Loucy (cell line): ENCODE measurements around the gene DDX52.
A peak's percentile ranks its signal among the peaks of the same experiment; 100 is the strongest.

ENCODE experiments used
- H2AFZ ChIP-seq: fragments of 200-600 bp; sonication (generic); 2 replicates; pipeline ENCODE4 v1.6.0; 2016; ENCODE audit warnings: antibody characterized with exemption, mild to moderate bottlenecking, low read length, moderate library complexity
- H3F3A ChIP-seq: fragments of 200-600 bp; 2 replicates; pipeline ENCODE4 v1.6.0; 2016; ENCODE audit warnings: antibody characterized with exemption, low read depth, mild to moderate bottlenecking
- H3K27me3 ChIP-seq: fragments of 200-600 bp; sonication (generic); 2 replicates; pipeline ENCODE4 v1.6.1; 2014; ENCODE audit warnings: low read length, mild to moderate bottlenecking; ENCODE audit not compliant: insufficient read depth, poor library complexity, severe bottlenecking
- H3K36me3 ChIP-seq: fragments of 200-600 bp; sonication (generic); 2 replicates; pipeline ENCODE4 v1.6.1; 2016; ENCODE audit warnings: low read length; ENCODE audit not compliant: insufficient read depth
- H3K4me1 ChIP-seq: fragments of 200-600 bp; sonication (generic); 2 replicates; pipeline ENCODE4 v1.5.1; 2014; ENCODE audit warnings: low read length, mild to moderate bottlenecking; ENCODE audit not compliant: insufficient read depth, poor library complexity, severe bottlenecking
- H3K4me2 ChIP-seq: fragments of 200-600 bp; sonication (generic); 2 replicates; pipeline ENCODE4 v1.6.0; 2014; ENCODE audit warnings: antibody characterized with exemption, low read length, low read depth, mild to moderate bottlenecking; ENCODE audit not compliant: poor library complexity, severe bottlenecking
- H3K4me3 ChIP-seq: fragments of 200-600 bp; sonication (generic); 2 replicates; pipeline ENCODE4 v1.5.1; 2014; ENCODE audit warnings: low read length, mild to moderate bottlenecking, mixed read lengths; ENCODE audit not compliant: poor library complexity, severe bottlenecking
- H3K79me2 ChIP-seq: fragments of 200-600 bp; sonication (generic); 2 replicates; pipeline ENCODE4 v1.6.1; 2014; ENCODE audit warnings: low read length; ENCODE audit not compliant: insufficient read depth
- H3K9ac ChIP-seq: fragments of 200-600 bp; sonication (generic); 2 replicates; pipeline ENCODE4 v1.6.0; 2014; ENCODE audit warnings: mild to moderate bottlenecking, low read depth, low read length, moderate library complexity; ENCODE audit not compliant: poor library complexity, severe bottlenecking
- H3K9me2 ChIP-seq: fragments of 200-600 bp; sonication (generic); replicated peaks from 2 replicates; pipeline ENCODE4 v1.6.1; 2016; ENCODE audit warnings: low read depth, low read length, mixed read lengths
- H3K9me3 ChIP-seq: fragments of 200-600 bp; sonication (generic); 2 replicates; pipeline ENCODE4 v1.6.1; 2014; ENCODE audit warnings: mild to moderate bottlenecking, antibody characterized with exemption, low read length, low read depth; ENCODE audit not compliant: insufficient read depth
- H4K20me1 ChIP-seq: fragments of 200-600 bp; sonication (generic); 2 replicates; pipeline ENCODE4 v1.6.0; 2014; ENCODE audit warnings: antibody characterized with exemption, low read length, mild to moderate bottlenecking; ENCODE audit not compliant: insufficient read depth, poor library complexity, severe bottlenecking
- CTCF ChIP-seq: fragments of 200-600 bp; sonication (generic); conservative IDR thresholded peaks from 2 replicates; pipeline ENCODE4 v1.5.1; 2014; ENCODE audit warnings: mild to moderate bottlenecking, antibody characterized with exemption, low read length
- EZH2phosphoT487 ChIP-seq: fragments of 200-600 bp; IDR thresholded peaks from 2 replicates; pipeline ENCODE4 v1.6.1; 2018; ENCODE audit warnings: antibody characterized with exemption, mild to moderate bottlenecking, moderate library complexity, borderline replicate concordance

The DDX52 gene

GRCh38 chr17:37657202-37657601 lies 14.0 kb upstream of the DDX52 start:
- H3K9me3 ChIP-seq: no peaks in the 10 kb centered on the region
- no peak overlapping the region for H3K4me2 ChIP-seq
- H3K79me2 ChIP-seq: no peaks in the 10 kb centered on the region
- H2AFZ ChIP-seq: no peak overlapping the region
- no peak overlapping the region for H3K4me3 ChIP-seq
- H4K20me1 ChIP-seq: no peaks in the 10 kb centered on the region
- no peaks in the 10 kb centered on the region for H3K4me1 ChIP-seq
- TF ChIP-seq EZH2phosphoT487 (no peak), CTCF (no peak)
- no peaks in the 10 kb centered on the region for H3F3A ChIP-seq
- H3K9me2 ChIP-seq: no peaks in the 10 kb centered on the region
- no peak overlapping the region for H3K9ac ChIP-seq
- H3K36me3 ChIP-seq: no peaks in the 10 kb centered on the region
- no peaks in the 10 kb centered on the region for H3K27me3 ChIP-seq

- no peaks in the 10 kb centered on the region for H3K9me3 ChIP-seq
- H3K36me3 ChIP-seq: no peaks in the 10 kb centered on the region
- no peaks in the 10 kb centered on the region for H3K9me2 ChIP-seq
- H3K4me2 ChIP-seq: no peak overlapping the region
- no peaks in the 10 kb centered on the region for H3K27me3 ChIP-seq
- H3F3A ChIP-seq: no peaks in the 10 kb centered on the region
- no peaks in the 10 kb centered on the region for H3K4me1 ChIP-seq
- no peaks in the 10 kb centered on the region for H3K79me2 ChIP-seq
- H3K9ac ChIP-seq: no peak overlapping the region
- H4K20me1 ChIP-seq: no peaks in the 10 kb centered on the region
- TF ChIP-seq CTCF (no peak), EZH2phosphoT487 (no peak)
- no peak overlapping the region for H3K4me3 ChIP-seq
- no peak overlapping the region for H2AFZ ChIP-seq
These were observed 8.6 kb upstream of the DDX52 start for GRCh38 chr17:37651849-37652248.

GRCh38 chr17:37650419-37651003 lies 7.3 kb upstream of the DDX52 start:
- Histone ChIP-seq H3K36me3 (no peaks in the 10 kb centered on the region), H3K9me3 (no peaks in the 10 kb centered on the region), H2AFZ (no peak overlapping the region), H4K20me1 (no peaks in the 10 kb centered on the region), H3F3A (no peaks in the 10 kb centered on the region), H3K4me2 (no peak overlapping the region), H3K9me2 (no peaks in the 10 kb centered on the region), H3K79me2 (no peaks in the 10 kb centered on the region), H3K4me3 (no peak overlapping the region), H3K4me1 (no peaks in the 10 kb centered on the region), H3K9ac (no peak overlapping the region), H3K27me3 (no peaks in the 10 kb centered on the region)
- TF ChIP-seq EZH2phosphoT487 (no peak), CTCF (peak; percentile 76)
